RWPE2 (cell line): ENCODE data around the gene MDFIC.
"Not testable (repeated sequence)": the region's sequence is repeated elsewhere in the genome, so short reads cannot be mapped to it uniquely, and the experiment has no call there.

Source experiments
- ATAC-seq: fragments of 200-7000 bp; cut with Tn5 transposase; 3 replicates; pipeline ENCODE4 v1.9.1; 2021; ENCODE audit warnings: low read depth
- DNase-seq: peaks from one replicate; pipeline ENCODE4 v3.0.0-alpha.2; 2020; ENCODE audit warnings: low spot score
- H3K27ac ChIP-seq: fragments of 450-650 bp; 2 replicates; pipeline ENCODE4 v1.5.1; 2017; ENCODE audit warnings: mild to moderate bottlenecking; ENCODE audit not compliant: poor library complexity, severe bottlenecking
- H3K27me3 ChIP-seq: fragments of 250-450 bp; sonication (Bioruptor Pico); 2 replicates; pipeline ENCODE4 v1.5.1; 2021; ENCODE audit warnings: mild to moderate bottlenecking, moderate library complexity; ENCODE audit not compliant: insufficient read depth, poor library complexity, severe bottlenecking
- H3K36me3 ChIP-seq: fragments of 250-450 bp; sonication (Bioruptor Pico); 2 replicates; pipeline ENCODE4 v1.5.1; 2020; ENCODE audit warnings: low read depth, mild to moderate bottlenecking, moderate library complexity
- H3K4me1 ChIP-seq: fragments of 250-450 bp; sonication (Bioruptor Pico); 2 replicates; pipeline ENCODE4 v1.5.1; 2021; ENCODE audit warnings: mild to moderate bottlenecking, moderate library complexity; ENCODE audit not compliant: insufficient read depth, poor library complexity, severe bottlenecking
- H3K4me3 ChIP-seq: fragments of 250-450 bp; sonication (Bioruptor Pico); 2 replicates; pipeline ENCODE4 v1.5.1; 2021; ENCODE audit warnings: mild to moderate bottlenecking, moderate library complexity; ENCODE audit not compliant: severe bottlenecking
- H3K9me3 ChIP-seq: fragments of 250-450 bp; sonication (Bioruptor Pico); 2 replicates; pipeline ENCODE4 v1.5.1; 2021; ENCODE audit warnings: mild to moderate bottlenecking, moderate library complexity; ENCODE audit not compliant: severe bottlenecking
- CTCF ChIP-seq: fragments of 450-650 bp; IDR thresholded peaks from one replicate; pipeline ENCODE4 v1.5.1; 2017; ENCODE audit warnings: mild to moderate bottlenecking, moderate library complexity; ENCODE audit not compliant: poor library complexity, severe bottlenecking

The MDFIC gene

GRCh38 chr7:114886241-114886640, 35.7 kb upstream of the MDFIC start:
- TF ChIP-seq CTCF = no peak
- Histone ChIP-seq H3K9me3 (no peaks in the 10 kb centered on the region), H3K4me3 (no peak overlapping the region), H3K36me3 (no peaks in the 10 kb centered on the region), H3K27me3 (no peaks in the 10 kb centered on the region), H3K27ac (no peak overlapping the region), H3K4me1 (peaks cover 8% of the 10 kb centered on the region)
- ATAC-seq (no peak), DNase-seq (no peak)

- not testable (repeated sequence) for H3K27me3 ChIP-seq, ATAC-seq, H3K4me1 ChIP-seq
These were observed 32.8 kb upstream of the MDFIC start for GRCh38 chr7:114889116-114889515.

GRCh38 chr7:114889646-114890285, 32.1 kb upstream of the MDFIC start:
- TF ChIP-seq CTCF = no peak
- Histone ChIP-seq H3K9me3 (no peaks in the 10 kb centered on the region), H3K4me3 (no peak overlapping the region), H3K27ac (peak overlapping the region; percentile 23), H3K27me3 (no peaks in the 10 kb centered on the region), H3K4me1 (peaks cover 8% of the 10 kb centered on the region), H3K36me3 (no peaks in the 10 kb centered on the region)
- DNase-seq (no peak), ATAC-seq (peak; percentile 99)

More at GRCh38 chr7:114889116-114889515, 32.8 kb upstream of the MDFIC start:
- H3K27ac ChIP-seq = peak overlapping the region; percentile 23
- DNase-seq, H3K9me3 ChIP-seq, H3K4me3 ChIP-seq, H3K36me3 ChIP-seq: not testable (repeated sequence)

GRCh38 chr7:114890561-114890960, 31.3 kb upstream of the MDFIC start:
- Histone ChIP-seq H3K4me3 (no peak overlapping the region), H3K4me1 (peaks cover 8% of the 10 kb centered on the region)
- no peak for ATAC-seq

GRCh38 chr7:114900127-114900526, 21.8 kb upstream of the MDFIC start:
- DNase-seq (no peak), ATAC-seq (no peak)
- no peak overlapping the region for H3K27ac ChIP-seq
- H3K27me3 ChIP-seq = no peaks in the 10 kb centered on the region
- no peak overlapping the region for H3K4me3 ChIP-seq
- H3K36me3 ChIP-seq = no peaks in the 10 kb centered on the region
- peaks cover 26% of the 10 kb centered on the region for H3K4me1 ChIP-seq
- TF ChIP-seq CTCF = no peak
- H3K9me3 ChIP-seq = no peaks in the 10 kb centered on the region

More at GRCh38 chr7:114890561-114890960, 31.3 kb upstream of the MDFIC start:
- Histone ChIP-seq H3K27me3 (no peaks in the 10 kb centered on the region), H3K27ac (no peak overlapping the region), H3K36me3 (no peaks in the 10 kb centered on the region), H3K9me3 (no peaks in the 10 kb centered on the region)
- DNase-seq = no peak
- TF ChIP-seq CTCF = no peak
